Activated CD8-positive, alpha-beta memory T cell treated with anti-CD3 and anti-CD28 coated beads for 48 hours (primary cell): ENCODE data around the gene LRRC37A.
A peak's percentile ranks its signal among the peaks of the same experiment; 100 is the strongest.
"Not testable (repeated sequence)": the region's sequence is repeated elsewhere in the genome, so short reads cannot be mapped to it uniquely, and the experiment has no call there.

Experiments used
- DNase-seq, 3 experiments: peaks; one replicate each; pipeline ENCODE4 v3.0.0-alpha.2; 2020; ENCODE audit warnings: low read depth in 2 of 3, low spot score in 2 of 3

LRRC37A gene

GRCh38 chr17:46286764-46287221 is 8.1 kb upstream of the LRRC37A start:
- peak in 1 of 3 experiments; percentile 50 for DNase-seq

GRCh38 chr17:46287587-46287986 is 7.3 kb upstream of the LRRC37A start:
- DNase-seq = not testable (repeated sequence)

- not testable (repeated sequence) for DNase-seq
These were observed 3.9 kb upstream of the LRRC37A start for GRCh38 chr17:46290906-46291546.

- not testable (repeated sequence) for DNase-seq
These were observed 3.3 kb upstream of the LRRC37A start for GRCh38 chr17:46291618-46292017.

GRCh38 chr17:46341220-46341619 is 46.3 kb downstream of the LRRC37A start:
- not testable (repeated sequence) for DNase-seq

GRCh38 chr17:46342131-46342530 is 47.2 kb downstream of the LRRC37A start:
- not testable (repeated sequence) for DNase-seq

GRCh38 chr17:46348345-46348744 is 53.4 kb downstream of the LRRC37A start:
- not testable (repeated sequence) for DNase-seq

- not testable (repeated sequence) for DNase-seq
These were observed 54.1 kb downstream of the LRRC37A start for GRCh38 chr17:46349060-46349459.

GRCh38 chr17:46353856-46354255 is 58.9 kb downstream of the LRRC37A start:
- not testable (repeated sequence) for DNase-seq

- not testable (repeated sequence) for DNase-seq
These were observed 66.3 kb downstream of the LRRC37A start for GRCh38 chr17:46361145-46361735.

- peak; percentile 9 to 82 (median 49) for DNase-seq
These were observed 66.8 kb downstream of the LRRC37A start, which contains the start of gene ARL17B for GRCh38 chr17:46361755-46362154. Gene ARL17B (minus strand): TSS chr17:46361766. CDS start chr17:46358397, 3,369 bp downstream.

- DNase-seq = not testable (repeated sequence)
These were observed 72.6 kb downstream of the LRRC37A start for GRCh38 chr17:46367520-46367919.

- DNase-seq = not testable (repeated sequence)
These were observed 77.6 kb downstream of the LRRC37A start for GRCh38 chr17:46372236-46373229.

GRCh38 chr17:46373418-46373817 is 78.5 kb downstream of the LRRC37A start:
- not testable (repeated sequence) for DNase-seq

- not testable (repeated sequence) for DNase-seq
These were observed 88.2 kb downstream of the LRRC37A start for GRCh38 chr17:46383118-46383517.

GRCh38 chr17:46385491-46385890 is 90.6 kb downstream of the LRRC37A start:
- not testable (repeated sequence) for DNase-seq
